GM13976 (cell line): ENCODE results near the gene PI4K2A.
"Not testable (repeated sequence)": the region's sequence is repeated elsewhere in the genome, so short reads cannot be mapped to it uniquely, and the experiment has no call there.

Experiments used
- DNase-seq: peaks from one replicate; pipeline ENCODE4 v3.0.0; 2012; ENCODE audit warnings: low spot score
- CTCF ChIP-seq: IDR thresholded peaks from 2 replicates; pipeline ENCODE4 v1.5.1; 2012; ENCODE audit warnings: borderline replicate concordance, mild to moderate bottlenecking; ENCODE audit not compliant: insufficient read depth; ENCODE audit errors: extremely low read depth, missing control alignments, control extremely low read depth
- in situ Hi-C: fragments of 300-500 bp; cut with MboI; formaldehyde crosslinking; loops from one replicate; pipeline ENCODE4 v1.12.0; 2022; ENCODE audit warnings: low sequenced_read_pairs, mixed read lengths, inconsistent platforms; ENCODE audit not compliant: unreplicated experiment

PI4K2A gene

GRCh38 chr10:97629289-97629688 is 11.2 kb upstream of the PI4K2A start:
- in situ Hi-C loops: no loop called here
- no peak for DNase-seq
- TF ChIP-seq CTCF: no peak

DNA sequence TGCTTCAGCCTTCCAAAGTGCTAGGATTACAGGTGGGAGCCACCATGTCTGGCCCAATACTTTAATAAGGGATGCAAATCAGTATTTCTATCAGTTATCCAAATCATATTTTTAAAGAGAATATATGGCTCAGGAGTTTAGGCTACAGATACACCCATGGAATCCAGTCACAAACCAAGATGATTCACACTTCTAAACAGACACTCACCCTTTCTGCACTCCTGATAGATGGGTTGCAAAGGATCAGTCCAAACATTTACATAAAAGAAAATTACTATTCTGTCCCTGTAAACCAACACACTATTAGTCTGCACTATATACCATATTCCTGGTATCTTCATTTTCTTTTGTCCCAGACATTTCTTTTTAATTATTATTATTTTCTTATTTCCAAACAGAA is 9.4 kb upstream of the PI4K2A start:
- in situ Hi-C loops: no loop called here
- TF ChIP-seq CTCF: no peak
- no peak for DNase-seq

DNA sequence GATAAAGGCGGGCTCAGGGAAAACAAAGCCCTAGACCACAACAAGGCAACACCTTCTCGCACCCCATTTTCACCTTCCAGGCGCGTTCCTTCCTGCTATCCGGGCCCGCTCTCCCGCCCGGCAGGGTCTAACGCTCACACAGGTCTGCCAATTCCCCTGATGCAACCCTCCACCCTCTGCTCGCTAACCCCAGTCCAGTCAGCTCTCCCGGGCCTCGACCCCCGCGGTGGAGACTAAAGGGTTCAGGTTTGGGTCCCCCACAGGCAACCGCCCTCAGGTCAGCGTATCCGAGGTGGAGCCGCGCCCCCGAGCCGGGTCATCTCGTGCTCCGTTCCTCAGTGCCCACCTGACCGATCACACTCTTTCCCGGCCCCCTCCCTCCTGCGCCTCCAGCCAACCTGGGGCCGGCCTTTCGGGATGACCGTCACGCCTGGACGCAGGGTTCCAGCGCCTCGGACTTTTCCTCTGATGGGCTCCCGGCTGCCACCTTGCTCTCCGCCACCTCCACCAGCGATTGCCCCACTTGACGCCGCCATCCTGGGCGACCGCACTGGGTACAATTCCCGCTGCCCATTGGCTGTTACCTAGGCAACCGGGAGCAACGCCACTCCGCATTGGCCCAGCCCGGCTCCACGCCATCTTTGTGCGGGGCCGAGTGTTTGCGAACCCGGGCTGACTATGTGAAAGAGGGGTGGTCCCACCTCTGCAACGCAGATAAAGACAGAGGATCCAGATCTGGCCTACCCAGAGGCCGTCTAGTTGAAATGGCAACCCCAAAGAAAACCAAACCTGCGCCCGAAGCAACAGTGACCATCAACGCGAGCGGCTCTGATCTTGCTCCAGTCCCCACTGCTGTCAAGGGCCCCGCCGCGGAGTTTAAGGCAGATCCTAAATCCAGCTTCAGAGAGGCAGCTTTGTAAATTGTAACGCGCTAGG is 7.3 kb upstream of the PI4K2A start, which contains the start of gene MORN4:
MORN4 (minus strand) TSS at position 552 of the 936 bp plus-strand sequence. CDS start 13,847 bp downstream, outside the sequence.
- in situ Hi-C loops: no loop called here
- peak; percentile 92 for DNase-seq
- no peak for TF ChIP-seq CTCF

DNA sequence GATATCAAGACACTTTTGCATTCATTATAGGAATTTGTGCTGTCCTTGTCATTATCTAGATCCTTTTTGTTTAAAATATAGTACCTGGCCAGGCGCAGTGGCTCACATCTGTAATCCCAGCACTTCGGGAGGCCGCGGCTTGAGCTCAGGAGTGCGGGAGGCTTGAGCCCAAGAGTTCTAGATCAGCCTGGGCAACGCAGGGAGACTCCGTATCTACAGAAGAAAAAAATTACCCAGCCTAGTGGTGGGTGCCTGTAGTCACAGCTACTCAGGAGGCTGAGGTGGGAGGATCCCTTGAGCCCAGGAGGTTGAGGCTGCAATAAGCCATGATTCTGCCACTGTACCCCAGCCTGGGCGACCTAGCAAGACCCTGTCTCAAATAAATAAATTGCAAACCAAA is 6.5 kb upstream of the PI4K2A start:
- DNase-seq: no peak
- TF ChIP-seq CTCF: no peak
- in situ Hi-C loops: no loop called here

DNA sequence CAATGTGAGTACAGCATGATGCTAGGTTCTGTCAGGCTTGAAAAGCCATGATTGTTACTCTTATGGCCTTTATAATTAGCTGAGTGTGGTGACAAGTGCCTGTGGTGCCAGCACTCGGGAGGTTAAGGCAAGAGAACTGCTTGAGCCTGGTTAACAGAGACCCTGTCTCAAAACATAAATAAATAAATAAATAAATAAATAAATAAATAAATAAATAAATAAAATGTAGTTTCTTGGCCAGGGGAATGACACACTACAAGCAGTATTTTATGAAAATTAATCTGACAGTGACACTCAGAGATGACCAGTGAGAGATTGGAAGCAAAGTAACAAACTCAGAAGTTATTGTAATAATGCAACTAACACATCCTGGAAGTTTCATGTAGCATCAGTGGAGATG is 4.9 kb upstream of the PI4K2A start:
- no peak for TF ChIP-seq CTCF
- in situ Hi-C loops: no loop called here
- no peak for DNase-seq

GRCh38 chr10:97639090-97639489 is 1.4 kb upstream of the PI4K2A start:
- DNase-seq, in situ Hi-C loops: not testable (repeated sequence)
